K562 (cell line): ENCODE data around the gene DDIT3. TPM values are rescaled to one million over a fixed set of nuclear protein-coding genes. Genes with fewer than 3 reads are reported as not detected.
A peak's percentile ranks its signal among the peaks of the same experiment; 100 is the strongest.

Experiments used
- ATAC-seq: fragments of 200-7000 bp; cut with Tn5 transposase; 3 replicates; pipeline ENCODE4 v1.9.1; 2020; ENCODE audit warnings: moderate library complexity
- BruUV-seq: library from RNA; stranded (reverse); fragments of 400-500 nt; replicated peaks from 2 replicates; lab custom pipeline; 2021; lab: Mats Ljungman, UMichigan
- CTCF ChIA-PET: fragments of 300-600 bp; formaldehyde crosslinking; extraction: SDS; loops from one replicate; lab custom pipeline; 2021; ENCODE audit warnings: low intra/inter-chr PET ratio; lab: Yijun Ruan, JAX
- POLR2A ChIA-PET: fragments of 300-600, 350-650 bp; sonication (Branson Sonifier 250); formaldehyde crosslinking; extraction: SDS; loops from one replicate; lab custom pipeline; 2021; ENCODE audit warnings: antibody characterized with exemption, inconsistent platforms; lab: Yijun Ruan, JAX
- DNase-seq, 4 experiments: peaks; one replicate each; pipeline versions ENCODE4 v3.0.0 to v3.0.0-alpha.2; 2011 to 2018; ENCODE audit warnings: low spot score in 3 of 4, mixed read lengths in 3 of 4; ENCODE audit errors: extremely low read depth in 1 of 4
- FAIRE-seq: peaks from 2 replicates; lab custom pipeline; 2011; peaks lifted over from hg19 to GRCh38; lab: Jason Lieb, UNC
- H2AFZ ChIP-seq: 2 replicates; pipeline ENCODE4 v1.6.0; 2011; ENCODE audit warnings: low read depth, low read length, control low read depth, inconsistent platforms
- H3K27ac ChIP-seq: fragments of 200-600 bp; 3 replicates; pipeline ENCODE4 v1.8.0; 2011; ENCODE audit warnings: low read depth, mild to moderate bottlenecking, control low read depth, inconsistent platforms, low read length, moderate library complexity, mixed read lengths; ENCODE audit errors: extremely low read depth
- H3K27me3 ChIP-seq, 2 experiments: fragments of 300-600 bp in 1 of 2; 2 replicates in 1 of 2; 3 replicates in 1 of 2; pipeline versions ENCODE4 v1.6.0 to v1.8.0; 2011; ENCODE audit warnings: inconsistent platforms in 2 of 2, low read length in 2 of 2, mild to moderate bottlenecking in 1 of 2, mixed read lengths in 1 of 2, moderate library complexity in 1 of 2; ENCODE audit not compliant: control insufficient read depth in 2 of 2, insufficient read depth in 2 of 2
- H3K36me3 ChIP-seq: fragments of 300-600 bp; 3 replicates; pipeline ENCODE4 v1.8.0; 2011; ENCODE audit warnings: mild to moderate bottlenecking, low read length, inconsistent platforms; ENCODE audit not compliant: control insufficient read depth, insufficient read depth
- H3K4me1 ChIP-seq, 2 experiments: fragments of 200-600 bp in 1 of 2; replicated peaks in 1 of 2; 2 replicates in 1 of 2; 3 replicates in 1 of 2; pipeline versions ENCODE4 v1.5.1 to v1.8.0; 2011; ENCODE audit warnings: inconsistent platforms in 2 of 2, low read length in 2 of 2, mild to moderate bottlenecking in 1 of 2, mixed read lengths in 1 of 2, moderate library complexity in 1 of 2; ENCODE audit not compliant: control insufficient read depth in 2 of 2, insufficient read depth in 2 of 2
- H3K4me2 ChIP-seq: 2 replicates; pipeline ENCODE4 v1.6.1; 2011; ENCODE audit warnings: low read length, control low read depth, inconsistent platforms, mixed read lengths; ENCODE audit not compliant: insufficient read depth
- H3K4me3 ChIP-seq: fragments of 200-600 bp; sonication (generic), shearing (Covaris generic); 2 replicates; pipeline ENCODE4 v1.5.1; 2016; ENCODE audit warnings: control low read depth, inconsistent platforms
- H3K79me2 ChIP-seq: fragments of 200-600 bp; 3 replicates; pipeline ENCODE4 v1.8.0; 2011; ENCODE audit warnings: low read length, inconsistent platforms; ENCODE audit not compliant: control insufficient read depth, insufficient read depth
- H3K9ac ChIP-seq, 2 experiments: 2 replicates each; pipeline versions ENCODE4 v1.6.0 to v1.6.1; 2011; ENCODE audit warnings: low read depth in 2 of 2, low read length in 2 of 2, control low read depth in 1 of 2, inconsistent platforms in 1 of 2, mild to moderate bottlenecking in 1 of 2, mixed read lengths in 1 of 2; ENCODE audit not compliant: insufficient read depth in 1 of 2
- H3K9me1 ChIP-seq: one replicate; pipeline ENCODE4 v1.6.0; 2011; ENCODE audit warnings: inconsistent platforms, mild to moderate bottlenecking, low read length, moderate library complexity; ENCODE audit not compliant: control insufficient read depth, insufficient read depth
- H3K9me3 ChIP-seq: replicated peaks from 2 replicates; pipeline ENCODE4 v1.5.1; 2011; ENCODE audit warnings: low read depth, low read length, inconsistent platforms; ENCODE audit not compliant: control insufficient read depth, insufficient read depth
- H4K20me1 ChIP-seq: replicated peaks from 2 replicates; pipeline ENCODE4 v1.6.1; 2011; ENCODE audit warnings: low read length, inconsistent platforms, mixed read lengths; ENCODE audit not compliant: control insufficient read depth, insufficient read depth
- CXXC5 ChIP-seq: fragments of 250-450 bp; sonication (Bioruptor Pico); IDR thresholded peaks from 2 replicates; pipeline ENCODE4 v1.8.0; 2022; ENCODE audit warnings: inconsistent platforms, mild to moderate bottlenecking, moderate library complexity
- RBFOX2 ChIP-seq: fragments of 200-400 bp; formaldehyde crosslinking; IDR thresholded peaks from 2 replicates; pipeline ENCODE4 v1.6.1; 2017; ENCODE audit warnings: low read depth, mild to moderate bottlenecking, low read length, moderate library complexity
- ZBTB33 ChIP-seq: sonication (generic); formaldehyde crosslinking; IDR thresholded peaks from 2 replicates; pipeline ENCODE4 v1.8.1; 2023; ENCODE audit warnings: mild to moderate bottlenecking, missing genetic modification reagents
- WGBS: fragments of 100-300 bp; shearing (Covaris generic); methylation state at CpG from one replicate; pipeline ENCODE4 v1.1.6; 2016; ENCODE audit warnings: low coverage, mixed read lengths; ENCODE audit not compliant: insufficient coverage; ENCODE audit errors: missing lambda C conversion rate; 5-methylcytosine and 5-hydroxymethylcytosine counted together
- in situ Hi-C: fragments of 300-500 bp; cut with MboI; formaldehyde crosslinking; loops from 4 replicates; pipeline ENCODE4 v1.15.0; 2018; ENCODE audit warnings: inconsistent platforms, mixed read lengths
- intact Hi-C: fragments of 100-400 bp; cut with micrococcal nuclease; formaldehyde crosslinking; loops from 2 replicates; pipeline ENCODE4 v1.14.2; 2022
- polyA plus RNA-seq, 8 experiments: library from polyadenylated mRNA; depleted of rRNA in 4 of 8; stranded (reverse) in 5 of 8; unstranded in 3 of 8; fragments of >200 nt; fragmentation: Nextera tagmentation in 2 of 8; fragmentation: Illumina TruSeq in 1 of 8; extraction: Ambion mirVana in 2 of 8; extraction: Trizol in 1 of 8; gene quantifications; 2 replicates each; pipeline versions ENCODE4 v1.2.1 to v1.2.3, GENCODE V29; 2011 to 2014; ENCODE audit warnings: inconsistent platforms in 1 of 8, missing spikeins in 1 of 8
- total RNA-seq, 7 experiments: library from RNA; depleted of rRNA in 6 of 7; stranded (reverse); fragments of >200 nt in 6 of 7; fragmentation: Illumina TruSeq in 2 of 7; extraction: Trizol in 2 of 7; gene quantifications; 2 replicates each; pipeline versions ENCODE4 v1.2.1 to v1.2.3, GENCODE V29; 2011 to 2021; ENCODE audit warnings: low replicate concordance in 1 of 7

The DDIT3 gene
- total and polyA plus RNA-seq, 9 of the 15 experiments (the other 6 are each of a cell fraction or from before 2014, with no cell fraction given), result 59.1 to 272 (median 89.9) TPM

- no peak overlapping the region for H3K9ac ChIP-seq
- no peak for DNase-seq
- H3K79me2 ChIP-seq, result no peaks in the 10 kb centered on the region
- POLR2A ChIA-PET, result interaction anchor here (0.6 to 1.9 kb wide), 5 partner anchors 14 to 487 kb away, joined by 3 to 7 read pairs (median 3); partner anchors contain the start of gene INHBE
- H3K4me1 ChIP-seq, result peaks cover 39 to 51% of the 10 kb centered on the region in 2 experiments
- no peaks in the 10 kb centered on the region for H3K36me3 ChIP-seq
- H3K9me1 ChIP-seq, result no peaks in the 10 kb centered on the region
- no peaks in the 10 kb centered on the region for H3K9me3 ChIP-seq
- no TSS peak for BruUV-seq
- no peaks in the 10 kb centered on the region for H4K20me1 ChIP-seq
- intact Hi-C loops (no loop called here), in situ Hi-C loops (no loop called here)
- no peak for ATAC-seq
- 0 out of 2 replicates have a peak, but pooled peaks have one; percentile 17 for TF ChIP-seq RBFOX2
- peak; percentile 68; the same call in 1 of the 2 replicates for TF ChIP-seq ZBTB33 (CRISPR knock-in tag)
- no peak for TF ChIP-seq CXXC5
- no peak for FAIRE-seq
- 93% methylated on average over 25 of the region's 84 CpGs for WGBS
- no peak overlapping the region for H3K4me3 ChIP-seq
- H3K27me3 ChIP-seq, result peaks cover 0 to 10% of the 10 kb centered on the region in 2 experiments; a peak in 2 of 5 replicates
- CTCF ChIA-PET, result no interaction called here
- no peak overlapping the region for H3K27ac ChIP-seq
- H3K4me2 ChIP-seq, result no peak overlapping the region
- no peak overlapping the region for H2AFZ ChIP-seq
Observed at GRCh38 chr12:57475271-57476161, 44.8 kb downstream of the DDIT3 start.
